AG09319 (cell line): ENCODE data around the gene NEDD4L.

ENCODE experiments used
- DNase-seq: peaks from one replicate; pipeline ENCODE4 v3.0.0-alpha.2; 2010; ENCODE audit warnings: low read depth; ENCODE audit errors: extremely low read depth
- TF ChIP-seq, protein P1 (sequence below): IDR thresholded peaks from 2 replicates; pipeline ENCODE4 v1.5.1; 2011; ENCODE audit warnings: low read depth, mild to moderate bottlenecking, inconsistent platforms, low read length, moderate library complexity

Gene NEDD4L

DNA sequence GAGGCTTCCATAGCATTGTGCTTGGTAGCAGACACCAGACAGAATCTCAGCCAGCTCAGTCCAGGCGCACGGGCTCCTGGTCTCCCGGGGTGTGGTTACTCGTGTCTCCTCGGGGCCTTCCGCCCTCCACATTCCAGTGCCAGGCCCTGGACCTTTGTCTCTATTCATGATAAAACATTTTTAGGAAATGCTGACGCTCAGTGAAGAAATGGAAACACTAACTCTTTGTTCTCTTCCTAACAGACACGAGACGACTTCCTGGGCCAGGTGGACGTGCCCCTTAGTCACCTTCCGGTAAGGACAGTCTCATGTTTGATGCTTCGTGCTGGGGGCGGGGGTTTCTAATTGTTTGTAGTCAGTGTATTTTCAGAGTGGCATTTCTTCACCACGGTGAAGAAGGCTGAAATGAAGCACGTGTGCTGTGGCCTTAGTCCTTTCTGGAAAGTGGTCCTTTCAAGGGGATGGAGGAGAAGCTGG, 271.8 kb downstream of the NEDD4L start:
- DNase-seq = no peak
- TF ChIP-seq, protein P1, sequence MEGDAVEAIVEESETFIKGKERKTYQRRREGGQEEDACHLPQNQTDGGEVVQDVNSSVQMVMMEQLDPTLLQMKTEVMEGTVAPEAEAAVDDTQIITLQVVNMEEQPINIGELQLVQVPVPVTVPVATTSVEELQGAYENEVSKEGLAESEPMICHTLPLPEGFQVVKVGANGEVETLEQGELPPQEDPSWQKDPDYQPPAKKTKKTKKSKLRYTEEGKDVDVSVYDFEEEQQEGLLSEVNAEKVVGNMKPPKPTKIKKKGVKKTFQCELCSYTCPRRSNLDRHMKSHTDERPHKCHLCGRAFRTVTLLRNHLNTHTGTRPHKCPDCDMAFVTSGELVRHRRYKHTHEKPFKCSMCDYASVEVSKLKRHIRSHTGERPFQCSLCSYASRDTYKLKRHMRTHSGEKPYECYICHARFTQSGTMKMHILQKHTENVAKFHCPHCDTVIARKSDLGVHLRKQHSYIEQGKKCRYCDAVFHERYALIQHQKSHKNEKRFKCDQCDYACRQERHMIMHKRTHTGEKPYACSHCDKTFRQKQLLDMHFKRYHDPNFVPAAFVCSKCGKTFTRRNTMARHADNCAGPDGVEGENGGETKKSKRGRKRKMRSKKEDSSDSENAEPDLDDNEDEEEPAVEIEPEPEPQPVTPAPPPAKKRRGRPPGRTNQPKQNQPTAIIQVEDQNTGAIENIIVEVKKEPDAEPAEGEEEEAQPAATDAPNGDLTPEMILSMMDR = no peak

- no peak for DNase-seq
Measured at GRCh38 chr18:58316396-58317342, 272.6 kb downstream of the NEDD4L start.

DNA sequence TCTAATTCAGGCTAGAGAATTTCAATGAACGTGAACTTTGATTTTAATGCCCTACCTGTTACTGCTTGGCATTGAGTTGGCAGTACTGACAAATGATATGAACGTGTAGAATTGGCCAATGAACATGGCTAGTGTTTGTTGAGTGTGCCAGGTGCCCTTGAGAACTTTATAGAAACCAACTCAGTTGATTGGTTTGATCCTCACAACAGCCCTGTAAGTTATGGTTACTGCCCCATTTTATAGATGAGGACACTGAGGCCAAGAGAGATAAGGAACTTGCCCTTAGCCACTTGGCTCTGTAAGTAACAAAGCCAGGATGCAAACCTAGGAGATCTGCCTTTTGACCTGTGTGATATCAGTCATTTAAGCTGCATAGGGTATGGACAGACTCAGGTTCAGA, 275.7 kb downstream of the NEDD4L start:
- DNase-seq = no peak
- TF ChIP-seq, protein P1 = no peak

More at GRCh38 chr18:58316396-58317342, 272.6 kb downstream of the NEDD4L start:
- TF ChIP-seq, protein P1 = no peak

GRCh38 chr18:58320907-58321561, 277.0 kb downstream of the NEDD4L start:
- no peak for DNase-seq
- TF ChIP-seq, protein P1 = no peak

- DNase-seq = peak; percentile 65
Measured at GRCh38 chr18:58321986-58322385, 278.0 kb downstream of the NEDD4L start.

DNA sequence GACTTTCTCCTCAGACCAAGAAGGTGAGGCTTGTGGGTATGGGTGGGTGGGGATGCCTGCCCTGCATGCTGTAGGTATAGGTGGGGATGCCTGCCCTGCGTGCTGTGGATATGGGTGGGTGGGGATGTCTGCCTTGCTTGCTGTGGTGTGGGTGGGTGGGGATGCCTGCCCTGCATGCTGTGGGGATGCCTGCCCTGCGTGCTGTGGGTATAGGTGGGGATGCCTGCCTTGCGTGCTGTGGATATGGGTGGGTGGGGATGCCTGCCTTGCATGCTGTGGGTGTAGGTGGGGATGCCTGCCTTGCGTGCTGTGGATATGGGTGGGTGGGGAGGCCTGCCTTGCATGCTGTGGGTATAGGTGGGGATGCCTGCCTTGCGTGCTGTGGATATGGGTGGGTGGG, 278.4 kb downstream of the NEDD4L start:
- TF ChIP-seq, protein P1 = no peak
- no peak for DNase-seq

More at GRCh38 chr18:58321986-58322385, 278.0 kb downstream of the NEDD4L start:
- TF ChIP-seq, protein P1 = peak; percentile 65
